HCT116 (cell line): ENCODE results near the gene GIPC3. TPM values are rescaled to one million over a fixed set of nuclear protein-coding genes. Genes with fewer than 3 reads are reported as not detected.

Experiments used
- ATAC-seq: fragments of 200-7000 bp; cut with Tn5 transposase; 2 replicates; pipeline ENCODE4 v1.9.1; 2020; ENCODE audit warnings: mild to moderate bottlenecking, moderate library complexity
- BruUV-seq: library from RNA; stranded (reverse); fragments of 400-500 nt; replicated peaks from 2 replicates; lab custom pipeline; 2021; lab: Mats Ljungman, UMichigan
- CTCF ChIA-PET: fragments of 300-600 bp; sonication (Branson Sonifier 250); formaldehyde crosslinking; loops from one replicate; lab custom pipeline; 2021; ENCODE audit warnings: antibody characterized with exemption; lab: Charles Lee
- POLR2A ChIA-PET: fragments of 300-600, 350-600 bp; sonication (Branson Sonifier 250); formaldehyde crosslinking; loops from one replicate; lab custom pipeline; 2021; ENCODE audit warnings: antibody characterized with exemption; lab: Charles Lee
- RAD21 ChIA-PET, 2 experiments: fragments of 300-600 bp; sonication (Branson Sonifier 250); formaldehyde crosslinking; loops; one replicate each; lab custom pipeline; 2023; ENCODE audit warnings: low total read pairs in 2 of 2; ENCODE audit not compliant: uncharacterized antibody in 2 of 2, unreplicated experiment in 2 of 2, low non-redundant PET in 1 of 2; lab: Charles Lee
- DNase-seq: peaks from one replicate; pipeline ENCODE4 v3.0.0-alpha.2; 2010; ENCODE audit warnings: low read depth, low spot score
- H2AFZ ChIP-seq: fragments of 200-600 bp; shearing (Covaris generic), sonication (generic); 2 replicates; pipeline ENCODE4 v1.6.1; 2017; ENCODE audit warnings: low read depth, mixed run types, mixed read lengths, antibody characterized with exemption, low read length; ENCODE audit not compliant: poor library complexity, severe bottlenecking
- H3K27ac ChIP-seq: 2 replicates; pipeline ENCODE4 v1.5.1; 2012; ENCODE audit warnings: low read depth, low read length
- H3K27me3 ChIP-seq: fragments of 200-600 bp; sonication (generic); 2 replicates; pipeline ENCODE4 v1.6.1; 2016; ENCODE audit warnings: mixed run types, low read length, mixed read lengths; ENCODE audit not compliant: insufficient read depth
- H3K36me3 ChIP-seq, 2 experiments: fragments of 200-500 bp in 1 of 2; fragments of 200-600 bp in 1 of 2; sonication (Bioruptor generic) in 1 of 2; sonication (generic) in 1 of 2; 2 replicates each; pipeline versions ENCODE4 v1.5.1 to v1.6.1; 2014 to 2016; ENCODE audit warnings: low read length in 2 of 2, inconsistent platforms in 1 of 2, mixed read lengths in 1 of 2, mixed run types in 1 of 2; ENCODE audit not compliant: insufficient read depth in 2 of 2, control insufficient read depth in 1 of 2
- H3K4me1 ChIP-seq, 2 experiments: fragments of 200-600 bp in 1 of 2; sonication (generic) in 1 of 2; 2 replicates each; pipeline versions ENCODE4 v1.5.1 to v1.6.1; 2012 to 2017; ENCODE audit warnings: low read length in 2 of 2, inconsistent platforms in 1 of 2, mild to moderate bottlenecking in 1 of 2, mixed read lengths in 1 of 2, mixed run types in 1 of 2, moderate library complexity in 1 of 2; ENCODE audit not compliant: insufficient read depth in 2 of 2, control insufficient read depth in 1 of 2
- H3K4me2 ChIP-seq: fragments of 200-600 bp; sonication (generic); 2 replicates; pipeline ENCODE4 v1.6.1; 2017; ENCODE audit warnings: mixed run types, low read length, mixed read lengths
- H3K4me3 ChIP-seq, 2 experiments: fragments of 200-600 bp in 1 of 2; sonication (generic) in 1 of 2; replicated peaks in 1 of 2; 2 replicates each; pipeline ENCODE4 v1.5.1; 2011 to 2016; ENCODE audit warnings: low read length in 2 of 2, control low read depth in 1 of 2, low read depth in 1 of 2, mild to moderate bottlenecking in 1 of 2, mixed read lengths in 1 of 2, mixed run types in 1 of 2
- H3K79me2 ChIP-seq: fragments of 200-600 bp; sonication (generic); 2 replicates; pipeline ENCODE4 v1.6.1; 2017; ENCODE audit warnings: mild to moderate bottlenecking, mixed run types, low read length, moderate library complexity, mixed read lengths; ENCODE audit not compliant: insufficient read depth
- H3K9ac ChIP-seq: fragments of 200-600 bp; sonication (generic); 2 replicates; pipeline ENCODE4 v1.6.1; 2016; ENCODE audit warnings: low read length, mixed read lengths
- H3K9me2 ChIP-seq: fragments of 200-600 bp; sonication (generic), shearing (Covaris generic); 2 replicates; pipeline ENCODE4 v1.6.1; 2017; ENCODE audit warnings: mixed run types, mild to moderate bottlenecking, moderate library complexity; ENCODE audit not compliant: insufficient read depth
- H3K9me3 ChIP-seq, 2 experiments: fragments of 200-500 bp in 1 of 2; fragments of 200-600 bp in 1 of 2; sonication (Bioruptor generic) in 1 of 2; sonication (generic) in 1 of 2; 2 replicates each; pipeline ENCODE4 v1.6.1; 2014 to 2017; ENCODE audit warnings: low read length in 2 of 2, mixed read lengths in 2 of 2, inconsistent platforms in 1 of 2, low read depth in 1 of 2, mild to moderate bottlenecking in 1 of 2, mixed run types in 1 of 2, moderate library complexity in 1 of 2; ENCODE audit not compliant: control insufficient read depth in 1 of 2, insufficient read depth in 1 of 2
- H4K20me1 ChIP-seq: fragments of 200-600 bp; sonication (generic), shearing (Covaris generic); 2 replicates; pipeline ENCODE4 v1.6.1; 2017; ENCODE audit warnings: mixed run types, mild to moderate bottlenecking, moderate library complexity; ENCODE audit not compliant: insufficient read depth
- EGR1 ChIP-seq: IDR thresholded peaks from 2 replicates; pipeline ENCODE4 v1.6.1; 2012; ENCODE audit warnings: low read depth
- JUND ChIP-seq: IDR thresholded peaks from 2 replicates; pipeline ENCODE4 v1.6.1; 2012
- POLR2AphosphoS5 ChIP-seq: IDR thresholded peaks from 2 replicates; pipeline ENCODE4 v1.6.1; 2011; ENCODE audit warnings: mild to moderate bottlenecking, low read depth, low read length, moderate library complexity
- SP1 ChIP-seq: IDR thresholded peaks from 2 replicates; pipeline ENCODE4 v1.6.1; 2012; ENCODE audit warnings: low read depth
- YY1 ChIP-seq: IDR thresholded peaks from 2 replicates; pipeline ENCODE4 v1.6.1; 2011; ENCODE audit warnings: low read length, low read depth, moderate library complexity, mild to moderate bottlenecking; ENCODE audit not compliant: insufficient replicate concordance; ENCODE audit errors: extremely low read depth
- ZBTB33 ChIP-seq: IDR thresholded peaks from 2 replicates; pipeline ENCODE4 v1.6.1; 2011; ENCODE audit warnings: mild to moderate bottlenecking, low read length, moderate library complexity; ENCODE audit not compliant: insufficient replicate concordance; ENCODE audit errors: extremely low read depth
- intact Hi-C: fragments of 100-400 bp; cut with micrococcal nuclease; formaldehyde crosslinking; loops from 2 replicates; pipeline ENCODE4 v1.10.0; 2022
- total RNA-seq: library from RNA; stranded (reverse); gene quantifications from one replicate; pipeline ENCODE4 v1.2.1, GENCODE V29; 2021; ENCODE audit not compliant: unreplicated experiment

GIPC3 gene
- total RNA-seq, 1 experiment from 2014 or later: not detected

GRCh38 chr19:3573858-3574637 is 11.2 kb upstream of the GIPC3 start:
- H3K9ac ChIP-seq: peak overlapping the region; percentile 100
- no TSS peak for BruUV-seq
- intact Hi-C loops: loop anchor here (10.0 kb wide), 1 partner anchor 631 kb away; no protein-coding TSS in a partner anchor
- H3K9me2 ChIP-seq: no peaks in the 10 kb centered on the region
- H3K4me3 ChIP-seq: peak overlapping the region; percentile 94 to 98
- ChIA-PET RAD21 (interaction anchor here (0.6 to 1.0 kb wide), 3 partner anchors 29 to 778 kb away, joined by 3 to 5 read pairs (median 4); no protein-coding TSS in a partner anchor), CTCF (interaction anchor here (1.7 kb wide), 1 partner anchor 29 kb away, joined by 11 read pairs; no protein-coding TSS in a partner anchor), POLR2A (interaction anchor here (1.2 to 1.4 kb wide), 3 partner anchors 13 to 73 kb away, joined by 3 to 5 read pairs (median 5); partner anchors contain the start of gene DOHH)
- no peaks in the 10 kb centered on the region for H3K9me3 ChIP-seq
- peaks cover 24% of the 10 kb centered on the region; the same call in 1 of the 2 replicates for H3K79me2 ChIP-seq
- H4K20me1 ChIP-seq: no peaks in the 10 kb centered on the region; the same call in 1 of the 2 replicates
- TF ChIP-seq YY1 (peak; percentile 66), POLR2AphosphoS5 (peak; percentile 32), JUND (no peak), SP1 (peak; percentile 46), EGR1 (0 out of 2 replicates have a peak, but pooled peaks have one; percentile 43), ZBTB33 (no peak)
- H3K27ac ChIP-seq: peak overlapping the region; percentile 93
- no peaks in the 10 kb centered on the region for H3K27me3 ChIP-seq
- H3K4me1 ChIP-seq: peaks cover 26 to 68% of the 10 kb centered on the region in 2 experiments
- DNase-seq (peak; percentile 97), ATAC-seq (peak; percentile 64)
- peaks cover 3 to 21% of the 10 kb centered on the region in 2 experiments; a peak in 2 of 4 replicates for H3K36me3 ChIP-seq
- H3K4me2 ChIP-seq: peak overlapping the region; percentile 98
- no peak overlapping the region for H2AFZ ChIP-seq
